Fibroblast of skin of right quadriceps (primary cell): Measurements from ENCODE around the gene RTN4R.
"Not testable (repeated sequence)": the region's sequence is repeated elsewhere in the genome, so short reads cannot be mapped to it uniquely, and the experiment has no call there.

Source experiments
- DNase-seq: peaks from one replicate; pipeline ENCODE4 v3.0.0-alpha.2; 2013

Gene RTN4R

GRCh38 chr22:20305230-20305893 lies 37.2 kb upstream of the RTN4R start:
- DNase-seq = not testable (repeated sequence)

GRCh38 chr22:20304646-20305045 lies 36.5 kb upstream of the RTN4R start:
- DNase-seq = no peak

GRCh38 chr22:20303229-20303534 lies 35.1 kb upstream of the RTN4R start:
- DNase-seq = not testable (repeated sequence)

GRCh38 chr22:20302438-20303228 lies 34.5 kb upstream of the RTN4R start:
- no peak for DNase-seq

GRCh38 chr22:20299746-20300136 lies 31.6 kb upstream of the RTN4R start:
- no peak for DNase-seq

- DNase-seq = peak; percentile 53
Observed at GRCh38 chr22:20298803-20299745, 31.0 kb upstream of the RTN4R start.

- DNase-seq = no peak
Observed at GRCh38 chr22:20298110-20298802, 30.1 kb upstream of the RTN4R start.

GRCh38 chr22:20297414-20298109 lies 29.4 kb upstream of the RTN4R start:
- no peak for DNase-seq

GRCh38 chr22:20296598-20296997 lies 28.5 kb upstream of the RTN4R start:
- no peak for DNase-seq

GRCh38 chr22:20295262-20296064 lies 27.3 kb upstream of the RTN4R start:
- no peak for DNase-seq

- DNase-seq = no peak
Observed at GRCh38 chr22:20292673-20293232, 24.6 kb upstream of the RTN4R start.

- DNase-seq = no peak
Observed at GRCh38 chr22:20292108-20292507, 24.0 kb upstream of the RTN4R start.

GRCh38 chr22:20291604-20292063 lies 23.5 kb upstream of the RTN4R start:
- DNase-seq = no peak

- no peak for DNase-seq
Observed at GRCh38 chr22:20291249-20291586, 23.1 kb upstream of the RTN4R start.

- no peak for DNase-seq
Observed at GRCh38 chr22:20290578-20291248, 22.6 kb upstream of the RTN4R start.

GRCh38 chr22:20290045-20290392 lies 21.9 kb upstream of the RTN4R start:
- DNase-seq = no peak

GRCh38 chr22:20289182-20290044 lies 21.3 kb upstream of the RTN4R start:
- DNase-seq = not testable (repeated sequence)

- not testable (repeated sequence) for DNase-seq
Observed at GRCh38 chr22:20286784-20287423, 18.8 kb upstream of the RTN4R start.

- not testable (repeated sequence) for DNase-seq
Observed at GRCh38 chr22:20286312-20286660, 18.2 kb upstream of the RTN4R start.
